HG02938 (cell line): Measurements from ENCODE around the gene RER1.

Experiments
- ATAC-seq: cut with Tn5 transposase; IDR thresholded peaks from one replicate; pipeline ENCODE4 v1.9.1; 2021; ENCODE audit warnings: mild to moderate bottlenecking, moderate library complexity; ENCODE audit not compliant: unreplicated experiment

RER1 gene

GRCh38 chr1:2442661-2443060 is 51.0 kb downstream of the RER1 start:
- ATAC-seq = no peak

- no peak for ATAC-seq
These were observed 51.9 kb downstream of the RER1 start for GRCh38 chr1:2443277-2444137.

- no peak for ATAC-seq
These were observed 52.5 kb downstream of the RER1 start for GRCh38 chr1:2444138-2444591.

DNA sequence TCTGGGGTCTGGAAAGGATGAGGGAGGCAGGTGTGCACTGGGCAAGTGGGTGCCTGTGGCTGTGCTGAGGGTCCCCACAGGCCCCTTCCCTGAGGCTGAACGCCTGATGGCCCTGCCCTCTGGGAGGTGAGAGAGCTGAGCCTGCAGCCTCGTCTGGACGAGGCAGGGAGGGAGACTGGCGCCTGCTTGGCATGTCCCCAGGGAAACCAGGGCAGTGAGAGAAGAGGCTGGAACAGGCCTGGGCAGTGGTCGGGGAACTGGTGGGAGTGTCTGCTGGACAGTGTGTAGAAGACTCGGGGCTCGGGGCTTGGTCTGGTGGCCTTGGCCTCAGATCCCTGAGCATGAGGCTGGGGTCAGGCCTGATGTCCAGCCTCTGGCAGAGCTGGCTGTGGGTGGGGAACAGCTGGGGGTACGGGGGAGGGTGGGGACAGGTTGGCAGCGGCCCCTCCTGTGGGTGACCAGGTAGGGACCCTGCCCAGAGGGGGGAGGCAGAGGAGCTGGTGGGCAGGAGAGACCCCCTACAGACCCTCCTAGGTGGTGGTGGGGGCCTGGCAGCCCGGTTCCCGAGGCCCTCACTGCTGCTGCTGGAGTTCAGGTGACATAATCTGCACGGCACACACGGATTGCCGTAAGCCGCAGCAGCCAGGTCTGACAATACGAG is 53.7 kb downstream of the RER1 start:
- ATAC-seq = no peak

GRCh38 chr1:2445823-2446215 is 54.2 kb downstream of the RER1 start:
- ATAC-seq = no peak

- ATAC-seq = no peak
These were observed 54.8 kb downstream of the RER1 start for GRCh38 chr1:2446394-2446793.

DNA sequence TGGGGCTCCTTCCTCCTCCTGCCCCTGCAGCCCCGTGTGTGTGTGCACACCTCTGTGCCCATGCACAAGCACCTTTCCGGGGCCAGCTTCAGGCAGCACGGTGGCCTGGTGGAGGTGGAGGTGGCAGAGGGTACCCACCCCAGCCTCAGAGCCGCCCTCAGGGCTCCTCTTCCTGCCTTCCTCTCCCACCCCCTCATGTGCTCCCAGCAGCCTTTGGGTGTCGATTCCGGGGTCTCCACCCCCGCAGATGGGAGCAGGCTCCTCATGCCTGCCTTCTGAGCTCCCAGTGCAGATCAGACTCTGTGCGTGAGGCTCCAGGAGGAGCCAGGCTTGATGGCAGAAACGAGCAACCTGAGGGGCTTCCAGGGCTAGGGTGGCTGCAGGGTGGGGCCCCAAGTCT is 55.2 kb downstream of the RER1 start:
- ATAC-seq = no peak

GRCh38 chr1:2447276-2448097 is 55.8 kb downstream of the RER1 start:
- no peak for ATAC-seq

- ATAC-seq = no peak
These were observed 56.4 kb downstream of the RER1 start for GRCh38 chr1:2448098-2448445.

DNA sequence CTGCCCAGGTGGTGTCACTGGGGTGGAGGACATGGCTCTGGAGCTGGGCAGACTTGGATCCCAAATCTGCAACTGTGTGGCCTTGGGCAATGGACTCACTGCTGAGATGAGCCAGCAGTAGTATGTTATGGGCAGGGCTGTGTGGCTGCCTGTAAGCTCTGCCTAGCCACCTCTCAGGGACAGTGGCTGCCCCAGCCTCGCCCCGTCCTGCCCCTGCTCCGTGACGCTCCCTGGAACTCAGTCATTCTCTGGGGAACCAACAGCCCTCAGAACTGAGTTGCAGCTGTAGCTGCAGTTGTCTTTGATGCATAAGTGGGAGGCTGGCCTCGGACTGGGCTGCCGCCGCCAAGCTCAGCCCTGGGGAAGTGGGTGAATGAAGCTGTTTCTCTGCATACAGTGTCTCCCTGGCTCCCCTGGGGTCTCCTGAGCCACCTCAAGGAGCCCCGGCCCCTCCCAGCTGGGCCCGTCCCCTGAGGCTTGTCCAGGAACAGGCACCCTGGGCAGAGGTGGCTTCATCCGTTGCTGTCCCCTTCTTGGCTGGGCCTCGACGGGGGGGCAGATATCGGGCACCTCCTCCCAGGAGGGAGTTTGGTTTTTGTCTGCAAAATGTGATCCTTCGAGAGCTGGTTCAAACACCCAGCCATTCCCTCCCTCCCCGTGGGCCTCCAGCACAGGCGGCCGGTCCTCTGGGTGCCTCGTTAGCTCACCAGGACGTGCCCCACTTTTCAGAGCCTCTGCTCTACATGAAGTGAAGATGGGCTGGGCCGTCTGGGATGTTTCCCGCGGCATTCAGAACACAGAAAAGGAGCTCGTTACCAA is 58.2 kb downstream of the RER1 start:
- ATAC-seq = no peak

DNA sequence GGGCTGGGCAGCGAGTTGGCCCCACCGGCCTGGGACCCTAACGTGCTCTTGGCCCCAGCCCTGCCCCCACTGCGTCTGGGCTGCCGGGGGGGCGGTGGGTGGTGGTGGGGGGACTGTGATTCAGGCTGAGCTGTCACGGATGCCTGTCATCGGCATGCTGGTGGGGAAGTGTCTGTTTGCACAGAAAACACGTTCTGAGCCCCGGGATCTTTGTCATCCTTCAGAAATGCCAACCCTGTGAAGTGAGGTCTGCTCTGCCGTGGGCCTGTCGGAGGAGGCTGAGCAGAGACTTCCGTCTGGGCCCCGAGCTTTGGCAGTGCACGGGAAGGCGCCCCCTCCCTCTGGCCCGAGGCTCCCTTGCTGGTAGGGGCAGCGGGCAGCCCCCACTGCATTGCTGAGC is 60.1 kb downstream of the RER1 start:
- no peak for ATAC-seq

- ATAC-seq = no peak
These were observed 60.7 kb downstream of the RER1 start for GRCh38 chr1:2452201-2452931.

- no peak for ATAC-seq
These were observed 61.3 kb downstream of the RER1 start for GRCh38 chr1:2452932-2453315.

GRCh38 chr1:2454227-2454626 is 62.6 kb downstream of the RER1 start:
- no peak for ATAC-seq
